Pancreas (tissue), 10 donors: ENCODE data around the gene DNM2. TPM values are rescaled to one million over a fixed set of nuclear protein-coding genes. Genes with fewer than 3 reads are reported as not detected.
A peak's percentile ranks its signal among the peaks of the same experiment; 100 is the strongest.

ENCODE experiments used
- ATAC-seq, 4 donors: fragments of 200-7000 bp; cut with Tn5 transposase; one replicate each; pipeline versions ENCODE4 v1.8.0 to v1.9.1; 2020; ENCODE audit warnings: mild to moderate bottlenecking in 4 of 4, moderate library complexity in 4 of 4
- DNase-seq, 6 donors: peaks; one replicate each; pipeline ENCODE4 v3.0.0-alpha.2; 2020
- FAIRE-seq: peaks from 2 replicates; lab custom pipeline; 2012; peaks lifted over from hg19 to GRCh38; lab: Jason Lieb, UNC
- H3K27ac ChIP-seq, 4 donors: fragments of 200-600 bp; sonication (generic); 1 replicate in 3 of 4; 2 replicates in 1 of 4; pipeline versions ENCODE4 v1.5.0 to v1.8.0; 2020
- H3K27me3 ChIP-seq, 4 donors: fragments of 200-600 bp; one replicate each; pipeline ENCODE4 v1.8.0; 2021
- H3K36me3 ChIP-seq, 3 donors: fragments of 200-600 bp; sonication (generic) in 1 of 3; one replicate each; pipeline versions ENCODE4 v1.5.0 to v1.8.0; 2020 to 2021
- H3K4me1 ChIP-seq, 3 donors: fragments of 200-600 bp; one replicate each; pipeline ENCODE4 v1.8.0; 2021
- H3K4me3 ChIP-seq, 4 donors: fragments of 200-600 bp; sonication (generic) in 2 of 4; one replicate each; pipeline versions ENCODE4 v1.5.0 to v1.8.0; 2020 to 2021
- H3K9me3 ChIP-seq, 4 donors: fragments of 200-600 bp; one replicate each; pipeline ENCODE4 v1.8.0; 2021
- WGBS, 2 donors: extraction: QIAGEN DNeasy Blood & Tissue Kit; methylation state at CpG; one replicate each; pipeline ENCODE4 v1.1.7; 2013; 5-methylcytosine and 5-hydroxymethylcytosine counted together
- intact Hi-C, 3 donors: fragments of 100-400 bp; cut with DNase I; formaldehyde crosslinking; loops; one replicate each; pipeline versions ENCODE4 v1.11.1 to v1.14.2; 2022
- polyA plus RNA-seq, 2 donors: library from polyadenylated mRNA; stranded (reverse); fragments of 200-250 nt; gene quantifications; one replicate each; pipeline ENCODE4 v1.2.3, GENCODE V29; 2013
- total RNA-seq, 6 donors: library from RNA; stranded (reverse); fragmentation: NEBNext Ultra II Directional in 4 of 6; extraction: Animal tissue kit (Norgen Biotek cat#: 25700) in 4 of 6; gene quantifications; one replicate each; pipeline versions ENCODE4 v1.2.1 to v1.2.4, GENCODE V29; 2021 to 2023
- TF ChIP-seq, protein P1 (sequence below), 4 donors: fragments of 200-600 bp; sonication (generic) in 3 of 4; IDR thresholded peaks; one replicate each; pipeline versions ENCODE4 v1.5.0 to v1.8.0; 2021; ENCODE audit warnings: antibody characterized with exemption in 4 of 4
- donor health status: healthy with polysubstance abuse.
- donor health status: DM: no; HTN: no; CAD: no; lungs with moderate emphysema.
- donor health status: DM: no; HTN: no; CAD: no.
- donor health status: control.
- donor health status: control.
- donor health status: Bipolar disorder and iron deficiency.
- donor health status: DM: yes; HTN: yes; CAD: no.
- donor health status: DM: no; HTN: no; CAD: no.
- donor health status: DM: no; HTN: no; CAD: no.
- donor health status: DM: yes; HTN: yes; CAD: no.

DNM2 gene
- total and polyA plus RNA-seq, 8 donors = 52.5 to 115 (median 88.6) TPM

DNA sequence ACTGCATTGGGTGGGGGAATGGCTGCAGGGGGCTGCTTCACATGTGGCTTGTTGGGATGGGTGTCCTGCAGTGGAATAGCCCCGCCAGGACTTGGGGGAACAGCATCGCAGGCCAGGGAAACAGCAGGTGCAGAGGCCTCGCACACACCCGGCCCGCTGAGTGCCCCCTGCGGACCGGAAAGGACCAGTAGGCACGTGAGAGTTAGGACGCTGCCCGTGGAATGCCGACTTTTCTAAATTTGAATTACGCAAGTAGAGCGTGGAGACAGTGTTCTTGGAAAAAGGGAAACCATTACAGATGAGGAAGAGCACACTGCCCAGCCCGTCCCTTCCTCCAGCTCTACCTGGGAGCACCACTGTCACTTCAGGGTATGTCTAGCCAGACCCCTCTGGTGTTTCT, 11.5 kb downstream of the DNM2 start:
- no peaks in the 10 kb centered on the region for H3K4me1 ChIP-seq
- H3K9me3 ChIP-seq = no peaks in the 10 kb centered on the region
- no peaks in the 10 kb centered on the region for H3K27me3 ChIP-seq
- intact Hi-C loops = no loop called here
- ATAC-seq = peak in 2 of 4 donors; percentile 6 to 32
- peak overlapping the region in 1 of 4 donors; percentile 36 for H3K27ac ChIP-seq
- TF ChIP-seq, protein P1, sequence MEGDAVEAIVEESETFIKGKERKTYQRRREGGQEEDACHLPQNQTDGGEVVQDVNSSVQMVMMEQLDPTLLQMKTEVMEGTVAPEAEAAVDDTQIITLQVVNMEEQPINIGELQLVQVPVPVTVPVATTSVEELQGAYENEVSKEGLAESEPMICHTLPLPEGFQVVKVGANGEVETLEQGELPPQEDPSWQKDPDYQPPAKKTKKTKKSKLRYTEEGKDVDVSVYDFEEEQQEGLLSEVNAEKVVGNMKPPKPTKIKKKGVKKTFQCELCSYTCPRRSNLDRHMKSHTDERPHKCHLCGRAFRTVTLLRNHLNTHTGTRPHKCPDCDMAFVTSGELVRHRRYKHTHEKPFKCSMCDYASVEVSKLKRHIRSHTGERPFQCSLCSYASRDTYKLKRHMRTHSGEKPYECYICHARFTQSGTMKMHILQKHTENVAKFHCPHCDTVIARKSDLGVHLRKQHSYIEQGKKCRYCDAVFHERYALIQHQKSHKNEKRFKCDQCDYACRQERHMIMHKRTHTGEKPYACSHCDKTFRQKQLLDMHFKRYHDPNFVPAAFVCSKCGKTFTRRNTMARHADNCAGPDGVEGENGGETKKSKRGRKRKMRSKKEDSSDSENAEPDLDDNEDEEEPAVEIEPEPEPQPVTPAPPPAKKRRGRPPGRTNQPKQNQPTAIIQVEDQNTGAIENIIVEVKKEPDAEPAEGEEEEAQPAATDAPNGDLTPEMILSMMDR (IDR thresholded peaks at IDR 0.05) = no peak
- WGBS, 2 donors = 93% methylated on average over 14 of the region's 14 CpGs
- H3K4me3 ChIP-seq = no peak overlapping the region
- no peak for FAIRE-seq
- no peaks in the 10 kb centered on the region for H3K36me3 ChIP-seq
- DNase-seq = no peak

DNA sequence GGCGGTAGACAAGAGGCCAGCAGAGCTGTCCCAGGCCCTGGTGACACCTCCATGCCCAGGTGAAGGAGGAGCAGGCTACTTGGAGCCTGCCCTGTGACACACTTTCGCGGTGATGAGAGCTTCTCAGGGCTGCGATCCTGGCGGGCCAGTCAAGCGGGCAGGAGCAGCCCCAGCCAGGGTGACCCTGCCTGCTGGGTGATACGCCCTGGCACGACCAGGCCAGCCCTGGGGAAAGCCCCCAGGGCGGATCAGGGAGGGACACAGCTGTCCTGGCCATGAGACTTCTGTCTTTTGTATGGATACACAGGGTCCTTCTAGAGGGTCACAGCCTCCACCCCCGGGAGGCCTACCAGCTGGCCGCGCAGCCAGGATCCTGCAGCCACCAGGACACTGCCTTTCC, 13.1 kb downstream of the DNM2 start:
- ATAC-seq (peak in 2 of 4 donors; percentile 13 to 19), DNase-seq (no peak), FAIRE-seq (no peak)
- Histone ChIP-seq H3K36me3 (no peaks in the 10 kb centered on the region), H3K4me3 (no peak overlapping the region), H3K27me3 (no peaks in the 10 kb centered on the region), H3K4me1 (no peaks in the 10 kb centered on the region), H3K9me3 (no peaks in the 10 kb centered on the region), H3K27ac (peak overlapping the region in 2 of 4 donors; percentile 44 to 64)
- intact Hi-C loops = no loop called here
- 89% methylated on average over 12 of the region's 12 CpGs for WGBS, 2 donors
- TF ChIP-seq, protein P1 (IDR thresholded peaks at IDR 0.05) = no peak

DNA sequence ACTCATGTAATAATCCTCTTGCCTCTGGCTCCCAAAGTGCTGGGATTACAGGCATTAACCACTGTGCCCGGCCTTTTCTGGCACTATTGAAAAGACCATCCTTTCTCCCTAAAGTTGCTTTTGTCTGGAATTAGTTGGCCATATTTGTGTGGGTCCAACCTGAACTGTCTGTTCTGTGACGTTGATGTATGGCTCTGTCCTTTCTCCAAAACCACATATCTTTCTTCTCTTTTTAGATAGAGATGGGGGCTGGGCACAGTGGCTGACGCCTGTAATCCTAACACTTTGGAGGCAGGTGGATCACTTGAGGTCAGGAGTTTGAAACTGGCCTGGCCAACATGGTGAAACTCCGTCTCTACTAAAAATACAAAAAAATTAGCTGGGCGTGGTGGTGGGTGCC, 17.9 kb downstream of the DNM2 start:
- FAIRE-seq = no peak
- no peak overlapping the region for H3K4me3 ChIP-seq
- no peaks in the 10 kb centered on the region for H3K27me3 ChIP-seq
- TF ChIP-seq, protein P1 (IDR thresholded peaks at IDR 0.05) = no peak
- H3K27ac ChIP-seq = no peak overlapping the region
- intact Hi-C loops = no loop called here
- H3K36me3 ChIP-seq = no peaks in the 10 kb centered on the region
- peaks cover 6 to 9% (median 7%) of the 10 kb centered on the region in 3 donors for H3K4me1 ChIP-seq
- H3K9me3 ChIP-seq = no peaks in the 10 kb centered on the region
- 88 to 94% methylated on average over 5 of the region's 5 CpGs for WGBS, 2 donors
- no peak for DNase-seq
- ATAC-seq = no peak

DNA sequence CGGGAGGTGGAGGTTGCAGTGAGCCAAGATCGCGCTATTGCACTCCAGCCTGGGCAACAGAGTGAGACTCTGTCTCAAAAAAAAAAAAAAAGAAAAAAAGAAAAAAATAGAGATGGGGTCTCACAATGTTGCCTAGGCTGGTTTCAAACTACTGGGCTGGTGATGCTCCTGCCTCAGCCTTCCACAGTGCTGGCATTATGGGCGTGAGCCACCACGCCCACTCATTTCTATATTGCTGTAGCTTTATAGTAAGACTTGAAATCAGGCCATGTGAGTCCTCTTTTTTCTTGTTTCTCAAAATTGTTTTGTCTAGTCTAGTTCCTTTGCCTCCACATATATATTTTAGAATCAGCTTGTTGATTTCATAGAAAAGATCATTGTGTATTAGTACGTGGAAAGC, 18.3 kb downstream of the DNM2 start:
- H3K27ac ChIP-seq = no peak overlapping the region
- no peaks in the 10 kb centered on the region for H3K27me3 ChIP-seq
- intact Hi-C loops = no loop called here
- no peaks in the 10 kb centered on the region for H3K36me3 ChIP-seq
- no peak for ATAC-seq
- DNase-seq = no peak
- no peaks in the 10 kb centered on the region for H3K9me3 ChIP-seq
- WGBS, 2 donors = 94 to 95% methylated on average over 6 of the region's 6 CpGs
- H3K4me3 ChIP-seq = no peak overlapping the region
- FAIRE-seq = no peak
- peaks cover 10 to 13% (median 11%) of the 10 kb centered on the region in 3 donors for H3K4me1 ChIP-seq
- TF ChIP-seq, protein P1 (IDR thresholded peaks at IDR 0.05) = no peak

DNA sequence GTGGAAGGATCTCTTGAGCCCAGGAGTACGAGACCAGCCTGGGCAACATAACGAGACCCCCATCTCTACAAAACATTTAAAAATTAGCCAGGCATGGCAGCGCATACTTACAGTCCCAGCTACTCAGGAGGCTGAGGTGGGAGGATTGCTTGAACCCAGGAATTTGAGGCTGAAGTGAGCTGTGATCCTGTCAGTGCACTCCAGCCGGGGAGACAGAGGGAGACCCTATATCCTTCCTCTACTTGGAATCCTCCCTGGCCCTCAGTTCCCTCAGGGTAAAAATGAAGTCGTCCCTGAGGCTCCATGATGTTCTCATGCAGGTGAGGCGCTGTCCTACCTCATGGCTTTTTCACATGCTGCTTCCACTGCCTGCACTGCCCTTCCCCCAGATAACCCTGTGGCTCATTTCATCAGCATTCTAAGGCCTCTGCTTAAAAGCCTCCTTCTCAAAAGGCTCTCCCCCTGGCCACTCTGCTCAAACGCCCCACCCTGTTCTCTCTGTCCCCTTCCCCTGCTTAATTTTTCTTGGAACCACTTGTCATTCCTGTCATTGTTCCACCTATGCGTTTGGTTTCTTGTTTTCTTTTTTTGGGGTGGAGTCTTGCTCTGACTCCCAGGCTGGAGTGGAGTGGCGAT, 19.2 kb downstream of the DNM2 start:
- intact Hi-C loops = no loop called here
- Histone ChIP-seq H3K9me3 (no peaks in the 10 kb centered on the region), H3K4me1 (peaks cover 16 to 20% (median 19%) of the 10 kb centered on the region in 3 donors), H3K4me3 (no peak overlapping the region), H3K36me3 (no peaks in the 10 kb centered on the region), H3K27me3 (no peaks in the 10 kb centered on the region), H3K27ac (no peak overlapping the region)
- no peak for FAIRE-seq
- WGBS, 2 donors = 79 to 80% methylated on average over 9 of the region's 9 CpGs
- TF ChIP-seq, protein P1 (IDR thresholded peaks at IDR 0.05) = no peak
- peak in 1 of 6 donors; percentile 6 for DNase-seq
- ATAC-seq = no peak
